Measurements from ENCODE around the gene CLCN6. TPM values are rescaled to one million over a fixed set of nuclear protein-coding genes. Genes with fewer than 3 reads are reported as not detected.

Gene CLCN6
- total RNA-seq, 1 donor from 2014 or later, result 33.7 TPM

GRCh38 chr1:11858613-11858967, 52.6 kb downstream of the CLCN6 start, which contains the start of gene NPPB:
Gene NPPB (minus strand): TSS chr1:11858945. CDS start chr1:11858833, 112 bp downstream.
- Histone ChIP-seq H3K4me3 (no peak within 1 kb of the TSS), H3K36me3 (no peaks in the 10 kb centered on the region), H3K4me1 (no peaks in the 10 kb centered on the region), H3K27ac (no peak within 1 kb of the TSS), H3K9me3 (no peaks in the 10 kb centered on the region), H3K27me3 (peaks cover 59% of the 10 kb centered on the region)
- DNase-seq (no peak), ATAC-seq (no peak)
- intact Hi-C loops (cut with DNase I), result no loop called here
- TF ChIP-seq CTCF (IDR thresholded peaks at IDR 0.05), result no peak

- H3K4me3 ChIP-seq, result no peak overlapping the region
- intact Hi-C loops (cut with DNase I), result no loop called here
- peaks cover 57% of the 10 kb centered on the region for H3K27me3 ChIP-seq
- no peaks in the 10 kb centered on the region for H3K36me3 ChIP-seq
- no peak overlapping the region for H3K27ac ChIP-seq
- no peaks in the 10 kb centered on the region for H3K4me1 ChIP-seq
- ATAC-seq (peak; percentile 84), DNase-seq (peak; percentile 85)
- peak; percentile 31 for TF ChIP-seq CTCF (IDR thresholded peaks at IDR 0.05)
- H3K9me3 ChIP-seq, result no peaks in the 10 kb centered on the region
These were observed 53.2 kb downstream of the CLCN6 start for GRCh38 chr1:11858968-11859871.

- ATAC-seq, result no peak
- intact Hi-C loops (cut with DNase I), result no loop called here
- H3K36me3 ChIP-seq, result no peaks in the 10 kb centered on the region
These were observed 54.1 kb downstream of the CLCN6 start for GRCh38 chr1:11860083-11860482.

GRCh38 chr1:11860587-11860986, 54.6 kb downstream of the CLCN6 start:
- H3K4me3 ChIP-seq, result no peak overlapping the region
- no peak for ATAC-seq
- DNase-seq, result no peak
- intact Hi-C loops (cut with DNase I), result no loop called here
- H3K9me3 ChIP-seq, result no peaks in the 10 kb centered on the region
- no peaks in the 10 kb centered on the region for H3K4me1 ChIP-seq
- no peak for TF ChIP-seq CTCF (IDR thresholded peaks at IDR 0.05)
- H3K27me3 ChIP-seq, result peaks cover 49% of the 10 kb centered on the region
- no peaks in the 10 kb centered on the region for H3K36me3 ChIP-seq
- H3K27ac ChIP-seq, result no peak overlapping the region

More at GRCh38 chr1:11860083-11860482, 54.1 kb downstream of the CLCN6 start:
- TF ChIP-seq CTCF (IDR thresholded peaks at IDR 0.05), result no peak
- DNase-seq, result no peak
- Histone ChIP-seq H3K27me3 (peaks cover 49% of the 10 kb centered on the region), H3K27ac (no peak overlapping the region), H3K4me1 (no peaks in the 10 kb centered on the region), H3K4me3 (no peak overlapping the region), H3K9me3 (no peaks in the 10 kb centered on the region)

GRCh38 chr1:11862890-11863289, 56.9 kb downstream of the CLCN6 start:
- no peak overlapping the region for H3K27ac ChIP-seq
- TF ChIP-seq CTCF (IDR thresholded peaks at IDR 0.05), result no peak
- H3K4me1 ChIP-seq, result no peaks in the 10 kb centered on the region
- peaks cover 35% of the 10 kb centered on the region for H3K27me3 ChIP-seq
- no peaks in the 10 kb centered on the region for H3K9me3 ChIP-seq
- ATAC-seq, result no peak
- no peak overlapping the region for H3K4me3 ChIP-seq
- intact Hi-C loops (cut with DNase I), result no loop called here
- H3K36me3 ChIP-seq, result no peaks in the 10 kb centered on the region
- no peak for DNase-seq
